HepG2 (cell line): ENCODE results near the gene PRKCI. TPM values are rescaled to one million over a fixed set of nuclear protein-coding genes. Genes with fewer than 3 reads are reported as not detected.

Experiments
- ATAC-seq: fragments of 200-7000 bp; cut with Tn5 transposase; 3 replicates; pipeline ENCODE4 v1.9.1; 2020; ENCODE audit warnings: mild to moderate bottlenecking, moderate library complexity
- BruUV-seq: library from RNA; stranded (reverse); fragments of 400-500 nt; replicated peaks from 2 replicates; lab custom pipeline; 2021; lab: Mats Ljungman, UMichigan
- CTCF ChIA-PET: fragments of 300-600 bp; formaldehyde crosslinking; extraction: SDS; loops from one replicate; lab custom pipeline; 2021; ENCODE audit warnings: low total read pairs, inconsistent platforms, low intra/inter-chr PET ratio; lab: Yijun Ruan, JAX
- POLR2A ChIA-PET: fragments of 350-600 bp; sonication (Branson Sonifier 250); formaldehyde crosslinking; loops from one replicate; lab custom pipeline; 2020; ENCODE audit warnings: antibody characterized with exemption, inconsistent platforms; lab: Yijun Ruan, JAX
- DNase-seq: peaks from one replicate; pipeline ENCODE4 v3.0.0-alpha.2; 2015; ENCODE audit warnings: low spot score
- FAIRE-seq: peaks from 3 replicates; lab custom pipeline; 2011; peaks lifted over from hg19 to GRCh38; lab: Jason Lieb, UNC
- H2AFZ ChIP-seq: one replicate; pipeline ENCODE4 v1.6.1; 2011; ENCODE audit warnings: low read length, inconsistent platforms
- H3K27ac ChIP-seq: fragments of 300-600 bp; 3 replicates; pipeline ENCODE4 v1.8.0; 2011; ENCODE audit warnings: mixed run types, mild to moderate bottlenecking, mixed read lengths, low read length, inconsistent platforms; ENCODE audit not compliant: insufficient read depth; ENCODE audit errors: extremely low read length
- H3K27me3 ChIP-seq, 2 experiments: fragments of 200-600 bp in 1 of 2; 2 replicates in 1 of 2; 3 replicates in 1 of 2; pipeline versions ENCODE4 v1.6.0 to v1.8.0; 2011; ENCODE audit warnings: low read length in 2 of 2, mild to moderate bottlenecking in 2 of 2, moderate library complexity in 2 of 2, inconsistent platforms in 1 of 2; ENCODE audit not compliant: insufficient read depth in 2 of 2, control insufficient read depth in 1 of 2
- H3K36me3 ChIP-seq, 2 experiments: fragments of 200-600 bp in 1 of 2; replicated peaks in 1 of 2; 2 replicates in 1 of 2; 3 replicates in 1 of 2; pipeline versions ENCODE4 v1.5.1 to v1.8.0; 2011; ENCODE audit warnings: low read length in 2 of 2, inconsistent platforms in 1 of 2; ENCODE audit not compliant: insufficient read depth in 2 of 2, control insufficient read depth in 1 of 2
- H3K4me1 ChIP-seq: 2 replicates; pipeline ENCODE4 v1.5.1; 2012; ENCODE audit warnings: low read length, inconsistent platforms; ENCODE audit not compliant: insufficient read depth
- H3K4me2 ChIP-seq: 2 replicates; pipeline ENCODE4 v1.6.0; 2011; ENCODE audit warnings: low read depth, low read length, inconsistent platforms
- H3K4me3 ChIP-seq, 3 experiments: fragments of 200-600 bp in 1 of 3; sonication (generic), shearing (Covaris generic) in 1 of 3; replicated peaks in 1 of 3; 2 replicates each; pipeline ENCODE4 v1.5.1; 2011 to 2016; ENCODE audit warnings: low read length in 3 of 3, inconsistent platforms in 2 of 3, low read depth in 2 of 3, mild to moderate bottlenecking in 2 of 3, control low read depth in 1 of 3, mixed read lengths in 1 of 3; ENCODE audit not compliant: insufficient read depth in 1 of 3
- H3K79me2 ChIP-seq: one replicate; pipeline ENCODE4 v1.6.1; 2011; ENCODE audit warnings: low read length, inconsistent platforms; ENCODE audit not compliant: insufficient read depth
- H3K9ac ChIP-seq: 2 replicates; pipeline ENCODE4 v1.6.0; 2011; ENCODE audit warnings: mild to moderate bottlenecking, low read depth, low read length, inconsistent platforms; ENCODE audit not compliant: insufficient read depth
- H3K9me3 ChIP-seq: 2 replicates; pipeline ENCODE4 v1.5.1; 2012; ENCODE audit warnings: mild to moderate bottlenecking, low read length
- H4K20me1 ChIP-seq: 2 replicates; pipeline ENCODE4 v1.6.0; 2011; ENCODE audit warnings: inconsistent platforms, mild to moderate bottlenecking, low read length, moderate library complexity; ENCODE audit not compliant: insufficient read depth
- AFF4 ChIP-seq: sonication (generic); formaldehyde crosslinking; IDR thresholded peaks from 2 replicates; pipeline ENCODE4 v1.4.0; 2020; ENCODE audit warnings: missing genetic modification reagents
- FOSL2 ChIP-seq: sonication (generic); formaldehyde crosslinking; IDR thresholded peaks from 2 replicates; pipeline ENCODE4 v1.4.0; 2020; ENCODE audit warnings: missing genetic modification reagents
- HCFC1 ChIP-seq: fragments of 150-350 bp; IDR thresholded peaks from 2 replicates; pipeline ENCODE4 v1.6.1; 2014; ENCODE audit warnings: low read depth, low read length
- MAFK ChIP-seq, 2 experiments: IDR thresholded peaks in 1 of 2; conservative IDR thresholded peaks in 1 of 2; 2 replicates each; pipeline ENCODE4 v1.6.1; 2011; ENCODE audit warnings: improper control_type of control experiment in 2 of 2, low read length in 2 of 2
- WGBS: methylation state at CpG from one replicate; pipeline ENCODE4 v1.1.6; 2017; ENCODE audit warnings: low lambda C conversion rate; 5-methylcytosine and 5-hydroxymethylcytosine counted together
- in situ Hi-C: cut with HindIII; loops from 2 replicates; pipeline ENCODE4 v1.10.0; 2017; ENCODE audit warnings: low pct_unique_long_range_greater_than_20kb; ENCODE audit not compliant: extremely low pct_ligation_motif_present
- intact Hi-C: fragments of 100-400 bp; cut with micrococcal nuclease; formaldehyde crosslinking; loops from one replicate; pipeline ENCODE4 v1.10.0; 2022; ENCODE audit not compliant: unreplicated experiment
- polyA plus RNA-seq, 8 experiments: library from polyadenylated mRNA; depleted of rRNA in 3 of 8; stranded (reverse) in 7 of 8; unstranded in 1 of 8; fragments of >200 nt; fragmentation: Illumina TruSeq in 4 of 8; extraction: Trizol in 4 of 8; gene quantifications; 2 replicates each; pipeline versions ENCODE4 v1.2.1 to v1.2.3, GENCODE V29; 2011 to 2016; ENCODE audit warnings: low read depth in 4 of 8, missing spikeins in 1 of 8, mixed read lengths in 1 of 8; ENCODE audit not compliant: insufficient read depth in 1 of 8
- total RNA-seq, 5 experiments: library from RNA; depleted of rRNA; stranded (reverse); fragments of >200 nt; fragmentation: Illumina TruSeq; extraction: Trizol; gene quantifications; 2 replicates each; pipeline ENCODE4 v1.2.3, GENCODE V29; 2016; ENCODE audit warnings: low read depth in 1 of 5

Gene PRKCI
- total and polyA plus RNA-seq, 2 of the 13 experiments (the other 11 are each of a cell fraction or from before 2014, with no cell fraction given) = 17.2 to 30.4 TPM

DNA sequence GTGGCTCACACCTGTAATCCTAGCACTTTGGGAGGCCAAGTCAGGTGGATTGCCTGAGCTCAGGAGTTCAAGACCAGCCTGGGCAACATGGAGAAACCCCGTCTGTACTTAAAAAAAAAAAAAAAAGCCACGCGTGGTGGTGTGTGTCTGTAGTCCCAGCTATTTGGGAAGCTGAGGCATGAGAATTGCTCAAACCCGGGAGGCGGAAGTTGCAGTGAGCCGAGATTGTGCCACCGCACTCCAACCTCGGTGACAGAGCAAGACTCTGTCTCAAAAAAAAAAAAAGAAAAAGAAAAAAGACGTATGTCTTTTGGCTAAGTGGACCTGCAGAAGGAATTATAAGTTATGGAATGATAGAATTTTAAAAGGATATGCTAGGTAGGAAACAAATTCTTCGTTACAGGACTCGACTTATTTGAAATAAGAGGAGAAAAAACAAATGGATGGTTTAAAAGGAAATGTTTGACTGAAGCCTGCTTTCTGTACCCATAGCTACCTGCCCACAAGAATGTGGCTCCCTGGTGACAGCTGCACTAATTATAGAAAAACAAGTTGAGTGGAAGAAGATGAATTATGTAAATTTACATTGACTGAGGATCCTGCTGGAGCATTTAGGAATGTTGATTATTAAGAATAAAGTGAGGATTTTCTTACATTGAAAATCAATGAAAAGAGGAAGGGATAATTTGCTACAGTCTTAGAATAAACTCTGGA is 99.3 kb downstream of the PRKCI start (continued):
- no peak for TF ChIP-seq AFF4
- TF ChIP-seq HCFC1 = no peak

- Histone ChIP-seq H3K27ac (no peak overlapping the region), H4K20me1 (no peaks in the 10 kb centered on the region), H2AFZ (no peak overlapping the region), H3K4me3 (no peak overlapping the region), H3K9ac (no peak overlapping the region), H3K4me1 (peaks cover 19% of the 10 kb centered on the region), H3K79me2 (no peaks in the 10 kb centered on the region), H3K27me3 (no peaks in the 10 kb centered on the region), H3K4me2 (peak overlapping the region; percentile 66), H3K36me3 (no peaks in the 10 kb centered on the region), H3K9me3 (no peaks in the 10 kb centered on the region)
- in situ Hi-C loops = loop anchor here (25.0 kb wide), 1 partner anchor 490 kb away; no protein-coding TSS in a partner anchor
- ChIA-PET POLR2A (no interaction called here), CTCF (no interaction called here)
- intact Hi-C loops = no loop called here
- BruUV-seq = no TSS peak
- FAIRE-seq (no peak), ATAC-seq (no peak), DNase-seq (no peak)
- 77% methylated on average over 10 of the region's 10 CpGs for WGBS
- TF ChIP-seq MAFK (conservative IDR thresholded peaks at IDR 0.05 in 1 of 2, IDR thresholded peaks at IDR 0.05 in 1 of 2; ENCODE audit: low read length in 2 of 2) (peak in 1 of 2 experiments; percentile 22; a peak in 1 of 4 replicates), FOSL2 (CRISPR knock-in tag) (no peak)
Observed at GRCh38 chr3:170322566-170323269, 100.5 kb downstream of the PRKCI start.
